Measurements from ENCODE around the gene FCAMR. TPM values are rescaled to one million over a fixed set of nuclear protein-coding genes. Genes with fewer than 3 reads are reported as not detected.

FCAMR gene
- total RNA-seq, 4 donors from 2014 or later, result not detected

GRCh38 chr1:206954459-206955342 is 15.6 kb downstream of the FCAMR start:
- DNase-seq, result no peak
- TF ChIP-seq POLR2A (IDR thresholded peaks at IDR 0.05) (no peak), CTCF (IDR thresholded peaks at IDR 0.05) (no peak)
- H3K4me1 ChIP-seq, result no peaks in the 10 kb centered on the region
- no peaks in the 10 kb centered on the region for H3K27me3 ChIP-seq
- no peak overlapping the region for H3K27ac ChIP-seq
- no peaks in the 10 kb centered on the region for H3K9me3 ChIP-seq
- no peak overlapping the region for H3K4me3 ChIP-seq
- H3K36me3 ChIP-seq, result no peaks in the 10 kb centered on the region
- intact Hi-C loops (cut with DNase I; ENCODE audit: low total_unique reads), result no loop called here

GRCh38 chr1:206953626-206954025 is 16.6 kb downstream of the FCAMR start:
- no peaks in the 10 kb centered on the region for H3K36me3 ChIP-seq
- no peak overlapping the region for H3K27ac ChIP-seq
- intact Hi-C loops (cut with DNase I; ENCODE audit: low total_unique reads), result no loop called here
- H3K9me3 ChIP-seq, result no peaks in the 10 kb centered on the region
- no peak overlapping the region for H3K4me3 ChIP-seq
- TF ChIP-seq POLR2A (IDR thresholded peaks at IDR 0.05), result no peak
- TF ChIP-seq CTCF (IDR thresholded peaks at IDR 0.05), result no peak
- no peaks in the 10 kb centered on the region for H3K4me1 ChIP-seq
- no peak for DNase-seq
- no peaks in the 10 kb centered on the region for H3K27me3 ChIP-seq

- H3K9me3 ChIP-seq, result no peaks in the 10 kb centered on the region
- TF ChIP-seq POLR2A (IDR thresholded peaks at IDR 0.05), result no peak
- TF ChIP-seq CTCF (IDR thresholded peaks at IDR 0.05), result no peak
- intact Hi-C loops (cut with DNase I; ENCODE audit: low total_unique reads), result no loop called here
- no peaks in the 10 kb centered on the region for H3K27me3 ChIP-seq
- no peak for DNase-seq
- H3K36me3 ChIP-seq, result no peaks in the 10 kb centered on the region
- H3K27ac ChIP-seq, result no peak overlapping the region
- no peaks in the 10 kb centered on the region for H3K4me1 ChIP-seq
- no peak overlapping the region for H3K4me3 ChIP-seq
These were observed 17.1 kb downstream of the FCAMR start for GRCh38 chr1:206953126-206953525.

- Histone ChIP-seq H3K36me3 (no peaks in the 10 kb centered on the region), H3K27me3 (no peaks in the 10 kb centered on the region), H3K9me3 (no peaks in the 10 kb centered on the region), H3K27ac (no peak overlapping the region), H3K4me1 (no peaks in the 10 kb centered on the region), H3K4me3 (no peak overlapping the region)
- intact Hi-C loops (cut with DNase I; ENCODE audit: low total_unique reads), result no loop called here
- no peak for DNase-seq
- TF ChIP-seq CTCF (IDR thresholded peaks at IDR 0.05), result no peak
- no peak for TF ChIP-seq POLR2A (IDR thresholded peaks at IDR 0.05)
These were observed 18.1 kb downstream of the FCAMR start for GRCh38 chr1:206952171-206952570.

GRCh38 chr1:206951318-206952100 is 18.8 kb downstream of the FCAMR start:
- TF ChIP-seq CTCF (IDR thresholded peaks at IDR 0.05), result no peak
- TF ChIP-seq POLR2A (IDR thresholded peaks at IDR 0.05), result no peak
- intact Hi-C loops (cut with DNase I; ENCODE audit: low total_unique reads), result no loop called here
- Histone ChIP-seq H3K9me3 (no peaks in the 10 kb centered on the region), H3K27me3 (no peaks in the 10 kb centered on the region), H3K36me3 (no peaks in the 10 kb centered on the region), H3K4me3 (no peak overlapping the region), H3K4me1 (no peaks in the 10 kb centered on the region), H3K27ac (no peak overlapping the region)
- no peak for DNase-seq

Data from uterus (tissue), 4 donors.